ENCODE measurements around the gene CCNK. TPM values are rescaled to one million over a fixed set of nuclear protein-coding genes. Genes with fewer than 3 reads are reported as not detected.

CCNK gene
- total RNA-seq, 3 donors from 2014 or later: 95.9 to 107 (median 104) TPM

GRCh38 chr14:99507860-99508640 lies 26.8 kb downstream of the CCNK start:
- Mint-ChIP-seq H3K9me3 (no peaks in the 10 kb centered on the region), H3K4me3 (no peak overlapping the region), H3K27me3 (ENCODE audit: low read depth) (no peaks in the 10 kb centered on the region), H3K4me1 (ENCODE audit: low read depth) (no peaks in the 10 kb centered on the region), H3K36me3 (ENCODE audit: insufficient read depth) (peaks cover 51% of the 10 kb centered on the region)
- DNase-seq (no peak), ATAC-seq (no peak)

GRCh38 chr14:99508896-99509629 lies 27.9 kb downstream of the CCNK start:
- ATAC-seq: no peak

GRCh38 chr14:99509871-99510555 lies 28.8 kb downstream of the CCNK start:
- no peak for ATAC-seq
- H3K4me3 Mint-ChIP-seq: no peak overlapping the region
- no peaks in the 10 kb centered on the region for H3K4me1 Mint-ChIP-seq (ENCODE audit: low read depth)
- no peaks in the 10 kb centered on the region for H3K27me3 Mint-ChIP-seq (ENCODE audit: low read depth)
- DNase-seq: no peak
- H3K9me3 Mint-ChIP-seq: no peaks in the 10 kb centered on the region
- H3K36me3 Mint-ChIP-seq (ENCODE audit: insufficient read depth): peaks cover 35% of the 10 kb centered on the region

More at GRCh38 chr14:99508896-99509629, 27.9 kb downstream of the CCNK start:
- H3K4me3 Mint-ChIP-seq: no peak overlapping the region
- no peaks in the 10 kb centered on the region for H3K4me1 Mint-ChIP-seq (ENCODE audit: low read depth)
- no peak for DNase-seq
- H3K36me3 Mint-ChIP-seq (ENCODE audit: insufficient read depth): peaks cover 42% of the 10 kb centered on the region
- no peaks in the 10 kb centered on the region for H3K9me3 Mint-ChIP-seq
- no peaks in the 10 kb centered on the region for H3K27me3 Mint-ChIP-seq (ENCODE audit: low read depth)

DNA sequence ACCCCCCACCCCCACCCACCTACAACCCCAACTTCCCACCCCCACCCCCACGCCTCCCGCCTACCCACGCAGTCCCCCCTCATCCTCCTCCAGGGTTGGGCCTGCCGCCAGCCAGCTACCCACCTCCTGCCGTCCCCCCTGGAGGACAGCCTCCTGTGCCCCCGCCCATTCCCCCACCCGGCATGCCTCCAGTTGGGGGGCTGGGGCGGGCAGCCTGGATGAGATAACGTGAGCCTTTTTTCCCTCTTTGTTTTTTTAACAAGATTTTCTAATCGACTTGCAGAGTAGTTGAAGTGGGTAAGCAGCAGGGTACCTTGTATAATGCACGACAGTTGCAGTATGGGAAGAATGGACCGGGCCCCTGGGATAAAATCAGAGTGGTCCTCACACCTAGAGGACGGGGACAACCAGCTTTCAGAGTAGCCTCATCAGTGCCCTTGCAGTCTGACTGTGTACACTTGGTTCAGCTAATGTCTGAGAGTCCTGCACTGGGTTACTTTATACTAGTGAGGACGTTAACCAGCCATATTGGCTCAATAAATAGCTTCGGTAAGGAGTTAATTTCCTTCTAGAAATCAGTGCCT lies 29.4 kb downstream of the CCNK start:
- H3K4me3 Mint-ChIP-seq: no peak overlapping the region
- no peaks in the 10 kb centered on the region for H3K9me3 Mint-ChIP-seq

DNA sequence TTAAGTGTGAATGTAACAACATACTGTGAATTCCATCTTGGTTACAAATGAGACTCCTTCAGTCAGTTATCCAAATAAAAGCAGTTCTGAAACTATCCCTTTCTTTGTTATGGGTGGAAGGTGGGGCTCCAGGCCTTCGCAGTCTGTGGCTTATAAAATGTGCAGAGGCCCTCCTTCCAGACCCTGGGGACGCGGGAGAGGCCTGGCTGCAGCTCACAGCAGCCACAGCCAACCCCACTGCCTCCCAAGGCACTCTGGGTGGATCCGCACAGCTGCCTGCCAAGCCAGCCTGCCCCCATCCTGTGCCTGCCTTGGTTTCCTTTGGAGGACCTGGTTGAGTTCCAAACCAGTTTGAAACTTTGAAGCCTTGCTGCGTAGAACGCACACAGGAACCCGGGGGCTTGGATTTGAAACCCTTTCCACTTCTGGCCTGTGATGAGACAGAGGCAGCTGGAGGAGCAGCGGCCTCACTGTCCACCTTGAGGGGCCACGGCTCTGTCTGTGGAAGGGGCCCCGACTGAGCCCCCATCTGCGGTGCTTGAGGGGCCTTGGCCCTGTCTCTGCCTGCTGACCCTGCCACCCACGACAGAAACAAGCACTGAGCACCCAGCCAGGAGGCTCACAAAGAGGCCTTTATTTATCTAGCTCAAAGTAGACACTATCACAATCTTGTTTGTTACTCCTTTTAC lies 30.4 kb downstream of the CCNK start:
- Mint-ChIP-seq H3K9me3 (no peaks in the 10 kb centered on the region), H3K4me3 (no peak overlapping the region), H3K36me3 (ENCODE audit: insufficient read depth) (peaks cover 25% of the 10 kb centered on the region), H3K27me3 (ENCODE audit: low read depth) (no peaks in the 10 kb centered on the region), H3K4me1 (ENCODE audit: low read depth) (no peaks in the 10 kb centered on the region)
- DNase-seq (no peak), ATAC-seq (no peak)

More for the DNA sequence above, 29.4 kb downstream of the CCNK start:
- DNase-seq: no peak
- ATAC-seq: no peak
- Mint-ChIP-seq H3K4me1 (ENCODE audit: low read depth) (no peaks in the 10 kb centered on the region), H3K36me3 (ENCODE audit: insufficient read depth) (peaks cover 33% of the 10 kb centered on the region), H3K27me3 (ENCODE audit: low read depth) (no peaks in the 10 kb centered on the region)

DNA sequence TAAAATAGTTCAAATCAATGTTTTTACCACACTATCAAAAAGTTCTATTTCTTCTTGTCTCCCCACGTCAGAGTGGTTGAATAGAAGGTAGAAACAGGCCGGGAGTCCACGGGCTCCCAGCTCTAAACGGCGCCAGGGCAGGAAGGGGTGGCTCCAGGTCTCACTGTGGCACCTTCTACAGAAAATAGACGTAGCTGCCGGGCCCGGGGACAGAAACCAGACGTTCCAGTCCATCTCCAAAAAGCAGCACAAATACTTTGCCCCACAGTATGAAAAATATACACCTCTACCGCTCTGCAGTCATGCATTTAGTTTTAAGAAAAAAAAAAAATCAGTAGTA lies 30.9 kb downstream of the CCNK start:
- Mint-ChIP-seq H3K36me3 (ENCODE audit: insufficient read depth) (peaks cover 21% of the 10 kb centered on the region), H3K9me3 (no peaks in the 10 kb centered on the region), H3K4me1 (ENCODE audit: low read depth) (no peaks in the 10 kb centered on the region), H3K27me3 (ENCODE audit: low read depth) (no peaks in the 10 kb centered on the region), H3K4me3 (no peak overlapping the region)
- DNase-seq (no peak), ATAC-seq (no peak)

DNA sequence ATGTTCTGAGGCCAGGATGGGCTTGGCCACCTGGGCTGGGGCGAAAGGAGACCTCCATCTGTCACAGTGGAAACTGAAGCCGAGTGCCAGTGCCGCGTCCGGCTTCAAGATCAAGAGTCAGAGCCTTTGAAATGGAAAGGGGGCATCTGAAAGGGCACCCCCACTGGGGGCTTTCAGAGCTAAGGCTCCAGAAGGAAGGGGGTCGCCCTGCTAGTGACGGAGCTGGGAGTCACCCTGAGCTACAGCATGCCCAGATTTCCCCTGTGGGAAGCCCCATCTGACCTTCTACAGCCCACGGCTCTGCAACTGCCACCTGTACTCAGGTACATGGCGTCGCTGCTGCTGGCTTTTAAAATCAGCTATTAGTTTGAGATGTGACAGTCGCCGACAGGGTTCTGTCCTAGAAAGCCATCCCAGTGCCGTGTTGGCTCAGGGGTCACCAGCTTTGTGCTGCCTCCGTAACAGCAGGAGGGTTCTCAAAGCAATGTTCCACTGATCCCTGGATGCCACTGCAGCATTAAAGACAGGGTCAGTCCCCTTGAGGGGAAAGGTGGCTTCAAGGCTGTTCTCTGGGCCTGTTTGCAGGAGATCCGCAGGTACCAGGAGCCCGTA lies 31.5 kb downstream of the CCNK start:
- H3K4me3 Mint-ChIP-seq: no peak overlapping the region
- ATAC-seq (no peak), DNase-seq (no peak)
- H3K9me3 Mint-ChIP-seq: no peaks in the 10 kb centered on the region
- no peaks in the 10 kb centered on the region for H3K4me1 Mint-ChIP-seq (ENCODE audit: low read depth)
- peaks cover 17% of the 10 kb centered on the region for H3K36me3 Mint-ChIP-seq (ENCODE audit: insufficient read depth)
- no peaks in the 10 kb centered on the region for H3K27me3 Mint-ChIP-seq (ENCODE audit: low read depth)

DNA sequence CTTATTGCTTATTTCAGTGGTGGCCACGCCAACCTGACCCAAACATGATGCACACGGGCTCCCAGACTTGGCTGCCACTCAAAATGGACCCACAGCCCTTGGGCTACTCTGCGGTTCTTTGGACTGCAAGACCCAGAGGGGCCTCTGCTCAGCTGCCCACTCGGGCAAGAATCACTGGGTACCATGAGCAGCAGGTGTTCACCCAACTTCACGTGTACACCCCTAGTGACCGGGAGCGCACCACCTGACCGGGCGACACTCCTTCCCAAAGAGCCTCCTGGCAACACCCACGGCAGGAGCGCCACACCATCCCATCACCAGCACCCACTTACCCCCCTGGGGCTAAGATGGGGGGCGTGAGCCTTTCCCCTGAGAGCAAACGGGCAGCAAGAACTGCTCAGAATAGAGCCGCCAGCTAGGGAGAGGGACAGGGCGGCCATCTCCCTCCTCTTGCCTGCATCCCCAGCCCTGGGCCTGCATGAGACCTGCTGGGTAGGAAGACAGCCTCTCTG lies 32.0 kb downstream of the CCNK start:
- no peak for DNase-seq
- H3K36me3 Mint-ChIP-seq (ENCODE audit: insufficient read depth): peaks cover 11% of the 10 kb centered on the region
- no peak for ATAC-seq
- H3K4me3 Mint-ChIP-seq: no peak overlapping the region
- H3K4me1 Mint-ChIP-seq (ENCODE audit: low read depth): no peaks in the 10 kb centered on the region
- no peaks in the 10 kb centered on the region for H3K27me3 Mint-ChIP-seq (ENCODE audit: low read depth)
- H3K9me3 Mint-ChIP-seq: no peaks in the 10 kb centered on the region

DNA sequence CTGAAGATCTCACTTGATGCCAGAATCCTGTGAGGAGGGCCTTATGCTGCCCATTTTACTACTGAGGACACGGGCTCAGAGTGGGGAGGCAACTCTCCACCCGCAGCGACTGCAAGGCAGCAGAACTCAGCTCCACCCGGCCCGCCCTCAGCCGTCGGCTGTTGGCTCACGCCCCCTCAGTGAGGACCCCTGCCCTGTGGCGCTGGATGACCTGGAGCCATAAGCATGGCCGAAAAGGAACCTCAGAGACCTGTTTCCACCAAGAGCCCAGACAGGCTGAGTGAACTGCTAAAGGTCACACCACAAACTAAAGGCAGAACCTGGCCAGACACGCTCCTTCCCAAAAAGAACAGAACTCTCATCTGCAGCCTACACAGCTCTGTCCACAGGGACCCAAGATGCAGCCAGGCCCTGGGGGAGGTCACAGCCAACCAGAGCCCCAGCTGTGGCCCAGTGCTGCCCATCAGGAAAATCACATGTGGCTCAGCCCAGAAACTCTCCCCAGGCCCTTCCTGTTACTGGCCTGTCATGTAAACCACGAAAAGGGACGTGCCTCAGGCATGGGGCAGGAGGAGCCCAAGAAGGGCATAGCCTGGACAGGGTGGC lies 32.8 kb downstream of the CCNK start:
- Mint-ChIP-seq H3K9me3 (no peaks in the 10 kb centered on the region), H3K27me3 (ENCODE audit: low read depth) (no peaks in the 10 kb centered on the region), H3K4me3 (no peak overlapping the region), H3K36me3 (ENCODE audit: insufficient read depth) (peaks cover 9% of the 10 kb centered on the region), H3K4me1 (ENCODE audit: low read depth) (no peaks in the 10 kb centered on the region)
- DNase-seq (no peak), ATAC-seq (no peak)

- H3K36me3 Mint-ChIP-seq (ENCODE audit: insufficient read depth): peaks cover 6% of the 10 kb centered on the region
Observed at GRCh38 chr14:99514552-99515300, 33.5 kb downstream of the CCNK start.

GRCh38 chr14:99515301-99516155 lies 34.3 kb downstream of the CCNK start:
- H3K27me3 Mint-ChIP-seq (ENCODE audit: low read depth): no peaks in the 10 kb centered on the region
- H3K36me3 Mint-ChIP-seq (ENCODE audit: insufficient read depth): peaks cover 6% of the 10 kb centered on the region
- DNase-seq (no peak), ATAC-seq (no peak)
- no peak overlapping the region for H3K4me3 Mint-ChIP-seq
- H3K9me3 Mint-ChIP-seq: no peaks in the 10 kb centered on the region
- no peaks in the 10 kb centered on the region for H3K4me1 Mint-ChIP-seq (ENCODE audit: low read depth)

More at GRCh38 chr14:99514552-99515300, 33.5 kb downstream of the CCNK start:
- Mint-ChIP-seq H3K27me3 (ENCODE audit: low read depth) (no peaks in the 10 kb centered on the region), H3K9me3 (no peaks in the 10 kb centered on the region), H3K4me1 (ENCODE audit: low read depth) (no peaks in the 10 kb centered on the region), H3K4me3 (no peak overlapping the region)
- ATAC-seq (no peak), DNase-seq (no peak)
